K562 (cell line): ENCODE results near the gene NBDY. TPM values are rescaled to one million over a fixed set of nuclear protein-coding genes. Genes with fewer than 3 reads are reported as not detected.

Experiments used
- ATAC-seq: fragments of 200-7000 bp; cut with Tn5 transposase; 3 replicates; pipeline ENCODE4 v1.9.1; 2020; ENCODE audit warnings: moderate library complexity
- BruUV-seq: library from RNA; stranded (reverse); fragments of 400-500 nt; replicated peaks from 2 replicates; lab custom pipeline; 2021; lab: Mats Ljungman, UMichigan
- CTCF ChIA-PET: fragments of 300-600 bp; formaldehyde crosslinking; extraction: SDS; loops from one replicate; lab custom pipeline; 2021; ENCODE audit warnings: low intra/inter-chr PET ratio; lab: Yijun Ruan, JAX
- POLR2A ChIA-PET: fragments of 300-600, 350-650 bp; sonication (Branson Sonifier 250); formaldehyde crosslinking; extraction: SDS; loops from one replicate; lab custom pipeline; 2021; ENCODE audit warnings: antibody characterized with exemption, inconsistent platforms; lab: Yijun Ruan, JAX
- DNase-seq, 4 experiments: peaks; one replicate each; pipeline versions ENCODE4 v3.0.0 to v3.0.0-alpha.2; 2011 to 2018; ENCODE audit warnings: low spot score in 3 of 4, mixed read lengths in 3 of 4; ENCODE audit errors: extremely low read depth in 1 of 4
- FAIRE-seq: peaks from 2 replicates; lab custom pipeline; 2011; peaks lifted over from hg19 to GRCh38; lab: Jason Lieb, UNC
- H2AFZ ChIP-seq: 2 replicates; pipeline ENCODE4 v1.6.0; 2011; ENCODE audit warnings: low read depth, low read length, control low read depth, inconsistent platforms
- H3K27ac ChIP-seq: fragments of 200-600 bp; 3 replicates; pipeline ENCODE4 v1.8.0; 2011; ENCODE audit warnings: low read depth, mild to moderate bottlenecking, control low read depth, inconsistent platforms, low read length, moderate library complexity, mixed read lengths; ENCODE audit errors: extremely low read depth
- H3K27me3 ChIP-seq, 2 experiments: fragments of 300-600 bp in 1 of 2; 2 replicates in 1 of 2; 3 replicates in 1 of 2; pipeline versions ENCODE4 v1.6.0 to v1.8.0; 2011; ENCODE audit warnings: inconsistent platforms in 2 of 2, low read length in 2 of 2, mild to moderate bottlenecking in 1 of 2, mixed read lengths in 1 of 2, moderate library complexity in 1 of 2; ENCODE audit not compliant: control insufficient read depth in 2 of 2, insufficient read depth in 2 of 2
- H3K36me3 ChIP-seq: fragments of 300-600 bp; 3 replicates; pipeline ENCODE4 v1.8.0; 2011; ENCODE audit warnings: mild to moderate bottlenecking, low read length, inconsistent platforms; ENCODE audit not compliant: control insufficient read depth, insufficient read depth
- H3K4me1 ChIP-seq, 2 experiments: fragments of 200-600 bp in 1 of 2; replicated peaks in 1 of 2; 2 replicates in 1 of 2; 3 replicates in 1 of 2; pipeline versions ENCODE4 v1.5.1 to v1.8.0; 2011; ENCODE audit warnings: inconsistent platforms in 2 of 2, low read length in 2 of 2, mild to moderate bottlenecking in 1 of 2, mixed read lengths in 1 of 2, moderate library complexity in 1 of 2; ENCODE audit not compliant: control insufficient read depth in 2 of 2, insufficient read depth in 2 of 2
- H3K4me2 ChIP-seq: 2 replicates; pipeline ENCODE4 v1.6.1; 2011; ENCODE audit warnings: low read length, control low read depth, inconsistent platforms, mixed read lengths; ENCODE audit not compliant: insufficient read depth
- H3K4me3 ChIP-seq: fragments of 200-600 bp; sonication (generic), shearing (Covaris generic); 2 replicates; pipeline ENCODE4 v1.5.1; 2016; ENCODE audit warnings: control low read depth, inconsistent platforms
- H3K79me2 ChIP-seq: fragments of 200-600 bp; 3 replicates; pipeline ENCODE4 v1.8.0; 2011; ENCODE audit warnings: low read length, inconsistent platforms; ENCODE audit not compliant: control insufficient read depth, insufficient read depth
- H3K9ac ChIP-seq, 2 experiments: 2 replicates each; pipeline versions ENCODE4 v1.6.0 to v1.6.1; 2011; ENCODE audit warnings: low read depth in 2 of 2, low read length in 2 of 2, control low read depth in 1 of 2, inconsistent platforms in 1 of 2, mild to moderate bottlenecking in 1 of 2, mixed read lengths in 1 of 2; ENCODE audit not compliant: insufficient read depth in 1 of 2
- H3K9me1 ChIP-seq: one replicate; pipeline ENCODE4 v1.6.0; 2011; ENCODE audit warnings: inconsistent platforms, mild to moderate bottlenecking, low read length, moderate library complexity; ENCODE audit not compliant: control insufficient read depth, insufficient read depth
- H3K9me3 ChIP-seq: replicated peaks from 2 replicates; pipeline ENCODE4 v1.5.1; 2011; ENCODE audit warnings: low read depth, low read length, inconsistent platforms; ENCODE audit not compliant: control insufficient read depth, insufficient read depth
- H4K20me1 ChIP-seq: replicated peaks from 2 replicates; pipeline ENCODE4 v1.6.1; 2011; ENCODE audit warnings: low read length, inconsistent platforms, mixed read lengths; ENCODE audit not compliant: control insufficient read depth, insufficient read depth
- ELF1 ChIP-seq: fragments of 200-800 bp; sonication (Bioruptor generic); IDR thresholded peaks from 2 replicates; pipeline ENCODE4 v1.6.1; 2016; ENCODE audit warnings: missing genetic modification characterization, missing compliant biosample characterization
- KDM1A ChIP-seq, 2 experiments: fragments of 450-650 bp; IDR thresholded peaks; 2 replicates each; pipeline ENCODE4 v1.6.1; 2016; ENCODE audit warnings: mild to moderate bottlenecking in 2 of 2
- MIER1 ChIP-seq: fragments of 450-650 bp; IDR thresholded peaks from 2 replicates; pipeline ENCODE4 v1.6.1; 2016; ENCODE audit warnings: antibody characterized with exemption, mild to moderate bottlenecking, low read depth
- MITF ChIP-seq: IDR thresholded peaks from 2 replicates; pipeline ENCODE4 v1.6.1; 2014; ENCODE audit warnings: antibody characterized with exemption
- RAD21 ChIP-seq, 2 experiments: fragments of 250-450 bp in 1 of 2; fragments of 450-650 bp in 1 of 2; sonication (Bioruptor Pico) in 1 of 2; formaldehyde crosslinking in 1 of 2; IDR thresholded peaks in 1 of 2; conservative IDR thresholded peaks in 1 of 2; 2 replicates each; pipeline versions ENCODE4 v1.4.0 to v1.8.0; 2020 to 2022; ENCODE audit warnings: mild to moderate bottlenecking in 2 of 2, moderate library complexity in 1 of 2
- SMC3 ChIP-seq: conservative IDR thresholded peaks from 2 replicates; pipeline ENCODE4 v1.6.1; 2011; ENCODE audit warnings: low read depth, low read length, improper control_type of control experiment; ENCODE audit not compliant: insufficient read depth
- WGBS: fragments of 100-300 bp; shearing (Covaris generic); methylation state at CpG from one replicate; pipeline ENCODE4 v1.1.6; 2016; ENCODE audit warnings: low coverage, mixed read lengths; ENCODE audit not compliant: insufficient coverage; ENCODE audit errors: missing lambda C conversion rate; 5-methylcytosine and 5-hydroxymethylcytosine counted together
- in situ Hi-C: fragments of 300-500 bp; cut with MboI; formaldehyde crosslinking; loops from 4 replicates; pipeline ENCODE4 v1.15.0; 2018; ENCODE audit warnings: inconsistent platforms, mixed read lengths
- intact Hi-C: fragments of 100-400 bp; cut with micrococcal nuclease; formaldehyde crosslinking; loops from 2 replicates; pipeline ENCODE4 v1.14.2; 2022
- polyA plus RNA-seq, 8 experiments: library from polyadenylated mRNA; depleted of rRNA in 4 of 8; stranded (reverse) in 5 of 8; unstranded in 3 of 8; fragments of >200 nt; fragmentation: Nextera tagmentation in 2 of 8; fragmentation: Illumina TruSeq in 1 of 8; extraction: Ambion mirVana in 2 of 8; extraction: Trizol in 1 of 8; gene quantifications; 2 replicates each; pipeline versions ENCODE4 v1.2.1 to v1.2.3, GENCODE V29; 2011 to 2014; ENCODE audit warnings: inconsistent platforms in 1 of 8, missing spikeins in 1 of 8
- total RNA-seq, 7 experiments: library from RNA; depleted of rRNA in 6 of 7; stranded (reverse); fragments of >200 nt in 6 of 7; fragmentation: Illumina TruSeq in 2 of 7; extraction: Trizol in 2 of 7; gene quantifications; 2 replicates each; pipeline versions ENCODE4 v1.2.1 to v1.2.3, GENCODE V29; 2011 to 2021; ENCODE audit warnings: low replicate concordance in 1 of 7
- TF ChIP-seq, protein P1 (sequence below): sonication (generic); formaldehyde crosslinking; IDR thresholded peaks from 2 replicates; pipeline ENCODE4 v1.8.0; 2022; ENCODE audit warnings: mild to moderate bottlenecking, missing genetic modification reagents

NBDY gene
- total and polyA plus RNA-seq, 9 of the 15 experiments (the other 6 are each of a cell fraction or from before 2014, with no cell fraction given): 1.00 to 24.7 (median 7.0) TPM

DNA sequence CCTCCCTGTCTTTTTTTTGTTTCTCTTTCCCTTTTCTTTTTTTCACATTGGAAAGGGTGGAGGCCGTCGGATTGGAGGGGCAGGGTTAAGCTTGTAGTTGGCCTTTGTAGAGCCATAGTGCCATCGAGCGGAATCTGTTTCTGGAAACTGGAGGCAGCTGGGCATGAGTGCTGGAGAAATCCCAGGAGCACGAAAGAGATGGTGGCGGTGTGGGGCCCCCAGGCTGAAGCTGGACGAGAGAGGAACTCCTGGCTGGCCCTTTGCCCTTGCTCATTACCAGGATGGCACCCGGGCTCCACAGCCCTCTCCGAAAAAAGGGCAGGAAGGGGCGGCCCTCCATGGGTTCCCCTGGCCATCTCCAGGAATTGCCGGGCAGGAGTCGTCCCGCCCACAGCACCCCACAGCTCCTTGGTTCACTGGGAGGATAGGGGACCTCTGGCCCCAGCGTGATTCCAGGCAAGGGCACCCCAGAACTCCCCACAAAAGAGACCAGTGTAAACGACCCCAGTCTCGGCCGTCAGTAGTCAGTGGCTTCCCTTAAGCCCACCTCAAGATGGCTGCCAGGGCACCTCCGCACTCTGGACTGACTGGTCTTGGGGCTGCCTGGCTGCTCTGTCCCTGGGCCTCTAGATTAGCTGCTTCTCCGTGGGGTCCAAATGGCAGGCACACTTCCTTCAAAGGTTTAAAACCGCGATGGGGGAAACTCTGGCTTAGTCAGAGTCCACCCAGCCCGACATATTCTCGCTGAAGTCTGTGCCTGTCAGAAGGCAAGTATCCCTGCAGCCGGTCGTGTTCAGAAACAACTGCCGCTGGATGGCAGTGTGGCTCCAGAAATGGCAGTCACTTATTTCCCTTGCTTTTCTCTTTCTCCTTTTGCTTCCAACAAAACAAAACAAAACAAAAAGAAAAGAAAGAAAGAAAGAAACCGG, 74.1 kb downstream of the NBDY start:
- Histone ChIP-seq H3K36me3 (no peaks in the 10 kb centered on the region), H3K4me3 (no peak overlapping the region), H4K20me1 (no peaks in the 10 kb centered on the region), H3K4me1 (peaks cover 0 to 3% of the 10 kb centered on the region in 2 experiments; a peak in 1 of 5 replicates), H3K27ac (no peak overlapping the region), H3K27me3 (no peaks in the 10 kb centered on the region), H3K9ac (no peak overlapping the region), H3K4me2 (no peak overlapping the region), H3K9me3 (no peaks in the 10 kb centered on the region), H2AFZ (no peak overlapping the region), H3K9me1 (no peaks in the 10 kb centered on the region), H3K79me2 (no peaks in the 10 kb centered on the region)
- DNase-seq (peak; percentile 17 to 63 (median 24)), ATAC-seq (peak; percentile 89), FAIRE-seq (peak; percentile 89)
- ChIA-PET POLR2A (no interaction called here), CTCF (interaction anchor here (1.5 kb wide), 1 partner anchor 175 kb away, joined by 5 read pairs; no protein-coding TSS in a partner anchor)
- WGBS: 23% methylated on average over 14 of the region's 27 CpGs
- BruUV-seq: no TSS peak
- intact Hi-C loops: loop anchor here (1.0 kb wide), 1 partner anchor 175 kb away; no protein-coding TSS in a partner anchor
- in situ Hi-C loops: no loop called here
- TF ChIP-seq ELF1 (tag) (no peak), SMC3 (peak; percentile 51; the same call in 1 of the 2 replicates), MIER1 (no peak), KDM1A (IDR thresholded peaks at IDR 0.05) (no peak), RAD21 (CRISPR knock-in tag; conservative IDR thresholded peaks at IDR 0.05 in 1 of 2, IDR thresholded peaks at IDR 0.05 in 1 of 2) (peak; percentile 49 to 68), MITF (no peak)
- TF ChIP-seq, protein P1, sequence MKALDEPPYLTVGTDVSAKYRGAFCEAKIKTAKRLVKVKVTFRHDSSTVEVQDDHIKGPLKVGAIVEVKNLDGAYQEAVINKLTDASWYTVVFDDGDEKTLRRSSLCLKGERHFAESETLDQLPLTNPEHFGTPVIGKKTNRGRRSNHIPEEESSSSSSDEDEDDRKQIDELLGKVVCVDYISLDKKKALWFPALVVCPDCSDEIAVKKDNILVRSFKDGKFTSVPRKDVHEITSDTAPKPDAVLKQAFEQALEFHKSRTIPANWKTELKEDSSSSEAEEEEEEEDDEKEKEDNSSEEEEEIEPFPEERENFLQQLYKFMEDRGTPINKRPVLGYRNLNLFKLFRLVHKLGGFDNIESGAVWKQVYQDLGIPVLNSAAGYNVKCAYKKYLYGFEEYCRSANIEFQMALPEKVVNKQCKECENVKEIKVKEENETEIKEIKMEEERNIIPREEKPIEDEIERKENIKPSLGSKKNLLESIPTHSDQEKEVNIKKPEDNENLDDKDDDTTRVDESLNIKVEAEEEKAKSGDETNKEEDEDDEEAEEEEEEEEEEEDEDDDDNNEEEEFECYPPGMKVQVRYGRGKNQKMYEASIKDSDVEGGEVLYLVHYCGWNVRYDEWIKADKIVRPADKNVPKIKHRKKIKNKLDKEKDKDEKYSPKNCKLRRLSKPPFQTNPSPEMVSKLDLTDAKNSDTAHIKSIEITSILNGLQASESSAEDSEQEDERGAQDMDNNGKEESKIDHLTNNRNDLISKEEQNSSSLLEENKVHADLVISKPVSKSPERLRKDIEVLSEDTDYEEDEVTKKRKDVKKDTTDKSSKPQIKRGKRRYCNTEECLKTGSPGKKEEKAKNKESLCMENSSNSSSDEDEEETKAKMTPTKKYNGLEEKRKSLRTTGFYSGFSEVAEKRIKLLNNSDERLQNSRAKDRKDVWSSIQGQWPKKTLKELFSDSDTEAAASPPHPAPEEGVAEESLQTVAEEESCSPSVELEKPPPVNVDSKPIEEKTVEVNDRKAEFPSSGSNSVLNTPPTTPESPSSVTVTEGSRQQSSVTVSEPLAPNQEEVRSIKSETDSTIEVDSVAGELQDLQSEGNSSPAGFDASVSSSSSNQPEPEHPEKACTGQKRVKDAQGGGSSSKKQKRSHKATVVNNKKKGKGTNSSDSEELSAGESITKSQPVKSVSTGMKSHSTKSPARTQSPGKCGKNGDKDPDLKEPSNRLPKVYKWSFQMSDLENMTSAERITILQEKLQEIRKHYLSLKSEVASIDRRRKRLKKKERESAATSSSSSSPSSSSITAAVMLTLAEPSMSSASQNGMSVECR (CRISPR knock-in tag): no peak
